ENCODE measurements around the gene SDK2.

SDK2 gene

GRCh38 chr17:73686126-73686525 is 41.9 kb upstream of the SDK2 start:
- no peak for TF ChIP-seq CTCF (conservative IDR thresholded peaks at IDR 0.05; ENCODE audit: low read length)
- DNase-seq (ENCODE audit: low read depth): no peak
- H3K4me3 ChIP-seq (ENCODE audit: low read length): no peak overlapping the region

DNA sequence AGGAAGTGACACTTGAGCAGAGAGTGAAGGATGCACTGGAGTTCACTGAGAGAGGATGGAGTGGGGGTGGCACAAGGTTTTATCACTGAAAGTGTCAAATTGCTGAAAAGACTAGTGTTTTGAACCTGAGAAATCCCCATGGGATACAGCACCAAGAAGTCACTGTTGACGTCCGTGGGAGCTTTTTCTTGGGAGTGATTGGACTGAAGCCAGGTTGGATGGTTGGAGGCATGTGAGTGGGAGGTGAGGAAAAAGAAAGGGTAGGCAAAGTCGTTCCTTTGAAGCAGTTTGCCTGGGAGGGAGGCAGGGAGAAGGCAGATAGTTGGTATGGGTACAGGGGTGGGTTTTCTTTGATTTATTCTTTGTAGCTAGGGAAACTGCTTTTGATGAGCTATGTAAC is 39.9 kb upstream of the SDK2 start:
- no peak for DNase-seq (ENCODE audit: low read depth)
- TF ChIP-seq CTCF (conservative IDR thresholded peaks at IDR 0.05; ENCODE audit: low read length): no peak
- H3K4me3 ChIP-seq (ENCODE audit: low read length): no peak overlapping the region

GRCh38 chr17:73683771-73684170 is 39.5 kb upstream of the SDK2 start:
- no peak for TF ChIP-seq CTCF (conservative IDR thresholded peaks at IDR 0.05; ENCODE audit: low read length)
- DNase-seq (ENCODE audit: low read depth): no peak
- no peak overlapping the region for H3K4me3 ChIP-seq (ENCODE audit: low read length)

DNA sequence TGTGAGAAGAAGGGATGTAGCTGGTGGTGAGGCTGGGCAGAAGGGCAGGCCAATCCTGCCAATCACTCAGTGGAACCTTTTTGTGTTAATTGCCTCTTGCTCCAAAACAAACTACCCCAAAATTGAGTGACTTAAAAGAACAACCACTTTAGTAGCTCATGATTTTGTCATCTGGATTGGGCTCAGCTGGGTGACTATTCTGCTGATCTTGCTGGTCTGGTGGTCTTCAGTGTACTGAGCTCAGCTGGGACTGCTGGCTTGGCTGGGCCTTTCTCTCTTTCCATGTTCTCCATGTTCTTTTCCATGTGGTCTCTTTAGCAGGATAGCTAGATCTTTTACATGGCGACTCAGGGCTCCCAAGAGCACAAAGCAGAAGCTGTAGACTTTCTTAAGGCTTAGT is 37.7 kb upstream of the SDK2 start:
- DNase-seq (ENCODE audit: low read depth): no peak
- no peak overlapping the region for H3K4me3 ChIP-seq (ENCODE audit: low read length)
- no peak for TF ChIP-seq CTCF (conservative IDR thresholded peaks at IDR 0.05; ENCODE audit: low read length)

- no peak overlapping the region for H3K4me3 ChIP-seq (ENCODE audit: low read length)
- no peak for TF ChIP-seq CTCF (conservative IDR thresholded peaks at IDR 0.05; ENCODE audit: low read length)
- DNase-seq (ENCODE audit: low read depth): no peak
These were observed 35.2 kb upstream of the SDK2 start for GRCh38 chr17:73679476-73679875.

GRCh38 chr17:73678999-73679398 is 34.8 kb upstream of the SDK2 start:
- no peak for DNase-seq (ENCODE audit: low read depth)
- TF ChIP-seq CTCF (conservative IDR thresholded peaks at IDR 0.05; ENCODE audit: low read length): no peak
- H3K4me3 ChIP-seq (ENCODE audit: low read length): no peak overlapping the region

GRCh38 chr17:73669771-73670170 is 25.5 kb upstream of the SDK2 start:
- no peak for DNase-seq (ENCODE audit: low read depth)
- no peak overlapping the region for H3K4me3 ChIP-seq (ENCODE audit: low read length)
- TF ChIP-seq CTCF (conservative IDR thresholded peaks at IDR 0.05; ENCODE audit: low read length): no peak
